CD4-positive, alpha-beta memory T cell (primary cell): ENCODE measurements around the gene ATG4B. TPM values are rescaled to one million over a fixed set of nuclear protein-coding genes. Genes with fewer than 3 reads are reported as not detected.

Experiments
- CTCF ChIA-PET: fragments of 350-600 bp; sonication (Branson Sonifier 250); formaldehyde crosslinking; loops from one replicate; lab custom pipeline; 2021; ENCODE audit warnings: inconsistent platforms; ENCODE audit not compliant: partially characterized antibody; lab: Charles Lee
- POLR2A ChIA-PET: fragments of 350-600 bp; sonication (Branson Sonifier 250); formaldehyde crosslinking; loops from one replicate; lab custom pipeline; 2021; ENCODE audit not compliant: partially characterized antibody; lab: Charles Lee
- DNase-seq, 5 donors: peaks; one replicate each; pipeline versions ENCODE4 v3.0.0 to v3.0.0-alpha.2; 2020 to 2022; ENCODE audit warnings: mixed read lengths in 1 of 5
- H3K27ac ChIP-seq: one replicate; pipeline ENCODE4 v1.7.0; 2013; ENCODE audit warnings: low read depth, low read length
- H3K27me3 ChIP-seq: 2 replicates; pipeline ENCODE4 v1.7.0; 2013; ENCODE audit warnings: mild to moderate bottlenecking, low read length, moderate library complexity; ENCODE audit not compliant: insufficient read depth
- H3K36me3 ChIP-seq: 2 replicates; pipeline ENCODE4 v1.7.0; 2013; ENCODE audit warnings: mild to moderate bottlenecking, low read length, moderate library complexity; ENCODE audit not compliant: insufficient read depth
- H3K4me1 ChIP-seq: 2 replicates; pipeline ENCODE4 v1.7.0; 2013; ENCODE audit warnings: mild to moderate bottlenecking, low read length, moderate library complexity; ENCODE audit not compliant: insufficient read depth
- H3K4me3 ChIP-seq, 2 donors: one replicate each; pipeline ENCODE4 v1.7.0; 2013; ENCODE audit warnings: low read length in 2 of 2, mild to moderate bottlenecking in 1 of 2
- H3K9me3 ChIP-seq, 2 donors: one replicate each; pipeline ENCODE4 v1.7.0; 2013; ENCODE audit warnings: low read length in 2 of 2, control low read depth in 1 of 2; ENCODE audit not compliant: control insufficient read depth in 1 of 2
- H3K27ac Mint-ChIP-seq, 7 donors: one replicate each; pipeline ENCODE4 v1.8.0; 2020 to 2021; ENCODE audit warnings: mixed read lengths in 7 of 7, mild to moderate bottlenecking in 6 of 7, inconsistent platforms in 3 of 7, moderate library complexity in 3 of 7
- H3K27me3 Mint-ChIP-seq, 2 donors: one replicate each; pipeline ENCODE4 v1.8.0; 2020 to 2021; ENCODE audit warnings: mixed read lengths in 2 of 2
- H3K36me3 Mint-ChIP-seq, 2 donors: one replicate each; pipeline ENCODE4 v1.8.0; 2020 to 2021; ENCODE audit warnings: mixed read lengths in 2 of 2, inconsistent platforms in 1 of 2, mild to moderate bottlenecking in 1 of 2
- H3K4me1 Mint-ChIP-seq, 4 donors: one replicate each; pipeline ENCODE4 v1.8.0; 2020 to 2021; ENCODE audit warnings: mixed read lengths in 4 of 4, mild to moderate bottlenecking in 1 of 4
- H3K4me3 Mint-ChIP-seq, 8 donors: one replicate each; pipeline ENCODE4 v1.8.0; 2020 to 2021; ENCODE audit warnings: mixed read lengths in 8 of 8, mild to moderate bottlenecking in 7 of 8, moderate library complexity in 6 of 8, inconsistent platforms in 3 of 8
- H3K9me3 Mint-ChIP-seq, 8 donors: one replicate each; pipeline ENCODE4 v1.8.0; 2020 to 2021; ENCODE audit warnings: mixed read lengths in 8 of 8, mild to moderate bottlenecking in 5 of 8, inconsistent platforms in 3 of 8, moderate library complexity in 1 of 8
- intact Hi-C: fragments of 100-400 bp; cut with micrococcal nuclease; formaldehyde crosslinking; loops from one replicate; pipeline ENCODE4 v1.15.1; 2023
- polyA plus RNA-seq, 2 donors: library from polyadenylated mRNA; unstranded; fragments of 300-500 nt; fragmentation: Illumina TruSeq; gene quantifications; one replicate each; pipeline ENCODE4 v1.2.3, GENCODE V29; 2021
- total RNA-seq, 2 experiments: library from RNA; stranded (reverse); gene quantifications; one replicate each; pipeline ENCODE4 v1.2.3, GENCODE V29; 2021

ATG4B gene
- total and polyA plus RNA-seq, 4 experiments from 2014 or later = 49.2 to 96.9 (median 73.1) TPM

- Histone ChIP-seq H3K4me3 (no peak overlapping the region), H3K27ac (no peak overlapping the region), H3K9me3 (no peaks in the 10 kb centered on the region), H3K27me3 (no peaks in the 10 kb centered on the region), H3K4me1 (peaks cover 18% of the 10 kb centered on the region), H3K36me3 (peaks cover 9% of the 10 kb centered on the region)
- H3K9me3 Mint-ChIP-seq = no peaks in the 10 kb centered on the region
- H3K4me3 Mint-ChIP-seq = no peak overlapping the region
- H3K36me3 Mint-ChIP-seq = peaks cover 12 to 21% of the 10 kb centered on the region in 2 donors
- peaks cover 10 to 20% (median 12%) of the 10 kb centered on the region in 4 donors for H3K4me1 Mint-ChIP-seq
- no peaks in the 10 kb centered on the region for H3K27me3 Mint-ChIP-seq
- ChIA-PET CTCF (no interaction called here), POLR2A (no interaction called here)
- no peak for DNase-seq
- intact Hi-C loops = no loop called here
- no peak overlapping the region for H3K27ac Mint-ChIP-seq
Observed at GRCh38 chr2:241606186-241606585, 31.3 kb upstream of the ATG4B start.

- ChIA-PET POLR2A (no interaction called here), CTCF (no interaction called here)
- DNase-seq = no peak
- Histone ChIP-seq H3K36me3 (no peaks in the 10 kb centered on the region), H3K9me3 (no peaks in the 10 kb centered on the region), H3K27ac (no peak overlapping the region), H3K27me3 (no peaks in the 10 kb centered on the region), H3K4me3 (no peak overlapping the region), H3K4me1 (peaks cover 18% of the 10 kb centered on the region)
- Mint-ChIP-seq H3K4me1 (peaks cover 10 to 20% (median 16%) of the 10 kb centered on the region in 4 donors), H3K27ac (no peak overlapping the region), H3K4me3 (no peak overlapping the region), H3K9me3 (no peaks in the 10 kb centered on the region), H3K36me3 (peaks cover 12 to 16% of the 10 kb centered on the region in 2 donors), H3K27me3 (no peaks in the 10 kb centered on the region)
- intact Hi-C loops = no loop called here
Observed at GRCh38 chr2:241607162-241607885, 30.2 kb upstream of the ATG4B start.

- Histone ChIP-seq H3K4me3 (no peak overlapping the region), H3K4me1 (peaks cover 18% of the 10 kb centered on the region), H3K9me3 (no peaks in the 10 kb centered on the region), H3K27ac (no peak overlapping the region), H3K36me3 (no peaks in the 10 kb centered on the region), H3K27me3 (no peaks in the 10 kb centered on the region)
- Mint-ChIP-seq H3K9me3 (no peaks in the 10 kb centered on the region), H3K4me3 (peak overlapping the region; percentile 32 to 80 (median 68)), H3K36me3 (peaks cover 8 to 9% of the 10 kb centered on the region in 2 donors), H3K27ac (peak overlapping the region in 6 of 7 donors; percentile 28 to 88 (median 66)), H3K4me1 (peaks cover 12 to 21% (median 16%) of the 10 kb centered on the region in 4 donors), H3K27me3 (no peaks in the 10 kb centered on the region)
- DNase-seq = no peak
- CTCF ChIA-PET = no interaction called here
- intact Hi-C loops = no loop called here
- POLR2A ChIA-PET = no interaction called here
Observed at GRCh38 chr2:241608881-241609280, 28.6 kb upstream of the ATG4B start.

- Mint-ChIP-seq H3K36me3 (peaks cover 7 to 8% of the 10 kb centered on the region in 2 donors), H3K4me1 (peaks cover 12 to 21% (median 18%) of the 10 kb centered on the region in 4 donors), H3K4me3 (peak overlapping the region; percentile 42 to 81 (median 70)), H3K27ac (peak overlapping the region; percentile 61 to 95 (median 73)), H3K9me3 (no peaks in the 10 kb centered on the region), H3K27me3 (no peaks in the 10 kb centered on the region)
- DNase-seq = peak; percentile 89 to 91 (median 90)
- Histone ChIP-seq H3K36me3 (no peaks in the 10 kb centered on the region), H3K27ac (peak overlapping the region; percentile 50), H3K4me3 (peak overlapping the region; percentile 6 to 11), H3K9me3 (no peaks in the 10 kb centered on the region), H3K27me3 (no peaks in the 10 kb centered on the region), H3K4me1 (peaks cover 18% of the 10 kb centered on the region)
- POLR2A ChIA-PET = interaction anchor here (0.7 to 1.5 kb wide), 3 partner anchors 8 to 91 kb away, joined by 3 to 4 read pairs (median 3); partner anchors contain the start of genes ATG4B, ING5 and THAP4
- intact Hi-C loops = loop anchor here (1.0 to 2.0 kb wide), 2 partner anchors 27 to 101 kb away; partner anchors contain the start of genes ATG4B, STK25 and THAP4
- CTCF ChIA-PET = interaction anchor here (0.7 to 1.5 kb wide), 6 partner anchors 9 to 758 kb away, joined by 3 to 6 read pairs (median 4); no protein-coding TSS in a partner anchor
Observed at GRCh38 chr2:241609859-241610793, 27.4 kb upstream of the ATG4B start.

GRCh38 chr2:241611062-241611461 lies 26.4 kb upstream of the ATG4B start:
- peak overlapping the region in 4 of 7 donors; percentile 62 to 83 (median 72) for H3K27ac Mint-ChIP-seq

GRCh38 chr2:241612156-241613016 lies 25.1 kb upstream of the ATG4B start:
- Mint-ChIP-seq H3K36me3 (peaks cover 5 to 6% of the 10 kb centered on the region in 2 donors), H3K4me3 (no peak overlapping the region), H3K4me1 (peaks cover 19 to 40% (median 28%) of the 10 kb centered on the region in 4 donors), H3K27me3 (no peaks in the 10 kb centered on the region), H3K9me3 (no peaks in the 10 kb centered on the region), H3K27ac (peak overlapping the region in 3 of 7 donors; percentile 55 to 77 (median 71))
- no peak overlapping the region for H3K4me3 ChIP-seq
- no peaks in the 10 kb centered on the region for H3K9me3 ChIP-seq
- intact Hi-C loops = no loop called here
- no peaks in the 10 kb centered on the region for H3K27me3 ChIP-seq
- CTCF ChIA-PET = no interaction called here
- no peaks in the 10 kb centered on the region for H3K36me3 ChIP-seq
- H3K27ac ChIP-seq = no peak overlapping the region
- no peak for DNase-seq
- POLR2A ChIA-PET = no interaction called here
- peaks cover 32% of the 10 kb centered on the region for H3K4me1 ChIP-seq

More at GRCh38 chr2:241611062-241611461, 26.4 kb upstream of the ATG4B start:
- Mint-ChIP-seq H3K36me3 (peaks cover 7 to 8% of the 10 kb centered on the region in 2 donors), H3K9me3 (no peaks in the 10 kb centered on the region), H3K4me1 (peaks cover 15 to 27% (median 21%) of the 10 kb centered on the region in 4 donors), H3K4me3 (peak overlapping the region in 4 of 8 donors; percentile 51 to 81 (median 60)), H3K27me3 (no peaks in the 10 kb centered on the region)
- CTCF ChIA-PET = interaction anchor here (0.8 to 1.5 kb wide), 2 partner anchors 14 to 759 kb away, joined by 3 to 5 read pairs; no protein-coding TSS in a partner anchor
- POLR2A ChIA-PET = interaction anchor here (1.0 kb wide), 1 partner anchor 27 kb away, joined by 3 read pairs; the partner anchor contains the start of genes ATG4B and THAP4
- intact Hi-C loops = loop anchor here (2.0 kb wide), 1 partner anchor 102 kb away; the partner anchor contains the start of gene STK25
- Histone ChIP-seq H3K27me3 (no peaks in the 10 kb centered on the region), H3K4me1 (peaks cover 21% of the 10 kb centered on the region), H3K9me3 (no peaks in the 10 kb centered on the region), H3K27ac (no peak overlapping the region), H3K36me3 (no peaks in the 10 kb centered on the region), H3K4me3 (no peak overlapping the region)
- DNase-seq = no peak
